ENCODE measurements around the gene BACE2.

- TF ChIP-seq CTCF (conservative IDR thresholded peaks at IDR 0.05 in 1 of 2, IDR thresholded peaks at IDR 0.05 in 1 of 2; ENCODE audit: low read depth in 1 of 2, low read length in 2 of 2) (no peak), EZH2 (IDR thresholded peaks at IDR 0.05; ENCODE audit: low read length, missing control alignments) (no peak)
Measured at GRCh38 chr21:41139951-41140350, 28.0 kb upstream of the BACE2 start.

Measured in fibroblast of lung (primary cell).